H9 (cell line): ENCODE results near the gene C10orf71. TPM values are rescaled to one million over a fixed set of nuclear protein-coding genes. Genes with fewer than 3 reads are reported as not detected.

Source experiments
- DNase-seq: peaks from one replicate; pipeline ENCODE4 v3.0.0-alpha.2; 2017
- H2AFZ ChIP-seq: one replicate; pipeline ENCODE4 v1.6.1; 2013; ENCODE audit warnings: mild to moderate bottlenecking, low read length, control low read depth, moderate library complexity
- H2AK5ac ChIP-seq: 2 replicates; pipeline ENCODE4 v1.6.1; 2013; ENCODE audit warnings: low read length, control low read depth, mixed read lengths; ENCODE audit not compliant: insufficient read length
- H2BK120ac ChIP-seq: one replicate; pipeline ENCODE4 v1.6.1; 2013; ENCODE audit warnings: low read depth, mild to moderate bottlenecking, low read length, control low read depth, inconsistent platforms; ENCODE audit not compliant: poor library complexity, severe bottlenecking
- H2BK12ac ChIP-seq: 2 replicates; pipeline ENCODE4 v1.6.1; 2013; ENCODE audit warnings: low read length, control low read depth, mixed read lengths, low read depth; ENCODE audit not compliant: insufficient read length
- H2BK15ac ChIP-seq: 2 replicates; pipeline ENCODE4 v1.6.1; 2013; ENCODE audit warnings: low read depth, low read length, control low read depth
- H2BK20ac ChIP-seq: one replicate; pipeline ENCODE4 v1.6.1; 2013; ENCODE audit warnings: low read depth, mild to moderate bottlenecking, low read length, control low read depth, inconsistent platforms; ENCODE audit not compliant: poor library complexity, severe bottlenecking
- H2BK5ac ChIP-seq: 2 replicates; pipeline ENCODE4 v1.6.1; 2013; ENCODE audit warnings: low read length, control low read depth, mixed read lengths; ENCODE audit not compliant: insufficient read length
- H3K14ac ChIP-seq: 2 replicates; pipeline ENCODE4 v1.6.1; 2013; ENCODE audit warnings: low read length, control low read depth; ENCODE audit not compliant: insufficient read depth
- H3K18ac ChIP-seq: 2 replicates; pipeline ENCODE4 v1.6.1; 2013; ENCODE audit warnings: low read depth, mild to moderate bottlenecking, mixed read lengths, low read length, control low read depth; ENCODE audit not compliant: insufficient read length
- H3K23ac ChIP-seq: 2 replicates; pipeline ENCODE4 v1.6.1; 2013; ENCODE audit warnings: low read length, control low read depth, mixed read lengths, low read depth; ENCODE audit not compliant: insufficient read length
- H3K23me2 ChIP-seq: 2 replicates; pipeline ENCODE4 v1.6.1; 2013; ENCODE audit warnings: low read depth, mild to moderate bottlenecking, mixed read lengths, low read length, control low read depth; ENCODE audit not compliant: insufficient read length, poor library complexity, severe bottlenecking
- H3K27ac ChIP-seq: 2 replicates; pipeline ENCODE4 v1.5.1; 2013; ENCODE audit warnings: low read length, control low read depth, mixed read lengths, low read depth; ENCODE audit not compliant: insufficient read length
- H3K27me3 ChIP-seq: 2 replicates; pipeline ENCODE4 v1.6.1; 2013; ENCODE audit warnings: low read length, control low read depth, inconsistent platforms; ENCODE audit not compliant: insufficient read depth
- H3K4ac ChIP-seq: 2 replicates; pipeline ENCODE4 v1.6.1; 2013; ENCODE audit warnings: low read depth, mild to moderate bottlenecking, control low read depth, inconsistent platforms, low read length, moderate library complexity
- H3K4me1 ChIP-seq: 2 replicates; pipeline ENCODE4 v1.6.1; 2013; ENCODE audit warnings: low read length, control low read depth, inconsistent platforms; ENCODE audit not compliant: insufficient read depth
- H3K4me2 ChIP-seq: 2 replicates; pipeline ENCODE4 v1.6.1; 2013; ENCODE audit warnings: low read length, control low read depth, mixed read lengths; ENCODE audit not compliant: insufficient read length, insufficient read depth
- H3K56ac ChIP-seq: 2 replicates; pipeline ENCODE4 v1.6.1; 2013; ENCODE audit warnings: low read depth, mild to moderate bottlenecking, mixed read lengths, low read length, control low read depth; ENCODE audit not compliant: insufficient read length
- H3K79me1 ChIP-seq: 2 replicates; pipeline ENCODE4 v1.6.1; 2013; ENCODE audit warnings: low read depth, mild to moderate bottlenecking, moderate library complexity, low read length, control low read depth, inconsistent platforms; ENCODE audit not compliant: insufficient read depth, poor library complexity, severe bottlenecking
- H3K79me2 ChIP-seq: 2 replicates; pipeline ENCODE4 v1.6.1; 2013; ENCODE audit warnings: low read length, control low read depth, inconsistent platforms; ENCODE audit not compliant: insufficient read depth
- H3K9ac ChIP-seq: 2 replicates; pipeline ENCODE4 v1.6.1; 2013; ENCODE audit warnings: low read length, control low read depth, mixed read lengths; ENCODE audit not compliant: insufficient read length; ENCODE audit errors: extremely low read depth
- H3K9me3 ChIP-seq: one replicate; pipeline ENCODE4 v1.6.1; 2013; ENCODE audit warnings: low read depth, low read length, inconsistent platforms; ENCODE audit not compliant: control insufficient read depth
- H3T11ph ChIP-seq: one replicate; pipeline ENCODE4 v1.6.1; 2013; ENCODE audit warnings: mild to moderate bottlenecking, low read length, control low read depth, inconsistent platforms
- H4K20me1 ChIP-seq: one replicate; pipeline ENCODE4 v1.6.1; 2013; ENCODE audit not compliant: control insufficient read depth, insufficient read length, insufficient read depth
- H4K5ac ChIP-seq: 2 replicates; pipeline ENCODE4 v1.6.1; 2013; ENCODE audit warnings: low read depth, mild to moderate bottlenecking, mixed read lengths, low read length, control low read depth; ENCODE audit not compliant: insufficient read length
- H4K8ac ChIP-seq: replicated peaks from 2 replicates; pipeline ENCODE4 v1.6.1; 2013; ENCODE audit warnings: low read length, control low read depth, mixed read lengths, low read depth; ENCODE audit not compliant: insufficient read length
- H4K91ac ChIP-seq: 2 replicates; pipeline ENCODE4 v1.6.1; 2013; ENCODE audit warnings: low read depth, mild to moderate bottlenecking, moderate library complexity, mixed read lengths, low read length, control low read depth; ENCODE audit not compliant: insufficient read length
- H3K27ac Mint-ChIP-seq, 3 experiments: 2 replicates in 2 of 3; 3 replicates in 1 of 3; pipeline ENCODE4 v1.8.0; 2020 to 2021; ENCODE audit warnings: mixed read lengths in 3 of 3, mild to moderate bottlenecking in 1 of 3, moderate library complexity in 1 of 3
- H3K27me3 Mint-ChIP-seq: 2 replicates; pipeline ENCODE4 v1.8.0; 2021; ENCODE audit warnings: low read depth, mild to moderate bottlenecking, moderate library complexity, mixed read lengths
- H3K36me3 Mint-ChIP-seq, 3 experiments: 2 replicates in 2 of 3; 3 replicates in 1 of 3; pipeline ENCODE4 v1.8.0; 2020 to 2021; ENCODE audit warnings: low read depth in 3 of 3, mixed read lengths in 3 of 3; ENCODE audit not compliant: insufficient read depth in 1 of 3
- H3K4me1 Mint-ChIP-seq, 2 experiments: 2 replicates each; pipeline ENCODE4 v1.8.0; 2020; ENCODE audit warnings: mixed read lengths in 2 of 2
- H3K4me3 Mint-ChIP-seq, 2 experiments: 2 replicates in 1 of 2; 3 replicates in 1 of 2; pipeline ENCODE4 v1.8.0; 2020 to 2021; ENCODE audit warnings: mild to moderate bottlenecking in 2 of 2, mixed read lengths in 2 of 2, moderate library complexity in 1 of 2
- H3K9me3 Mint-ChIP-seq, 2 experiments: 2 replicates in 1 of 2; 3 replicates in 1 of 2; pipeline ENCODE4 v1.8.0; 2020; ENCODE audit warnings: mild to moderate bottlenecking in 2 of 2, mixed read lengths in 2 of 2, moderate library complexity in 1 of 2
- CTCF ChIP-seq: fragments of 200-600 bp; sonication (generic); conservative IDR thresholded peaks from 3 replicates; pipeline ENCODE4 v1.8.0; 2021; ENCODE audit warnings: antibody characterized with exemption, mild to moderate bottlenecking
- WGBS: extraction: QIAGEN DNeasy Blood & Tissue Kit; methylation state at CpG from one replicate; pipeline ENCODE4 v1.1.7; 2013; ENCODE audit warnings: missing lambda C conversion rate, low lambda C conversion rate, mixed read lengths; ENCODE audit not compliant: insufficient read length; ENCODE audit errors: extremely low coverage; 5-methylcytosine and 5-hydroxymethylcytosine counted together
- total RNA-seq: library from RNA; stranded (reverse); gene quantifications from 2 replicates; pipeline ENCODE4 v1.2.1, GENCODE V29; 2021

C10orf71 gene
- total RNA-seq, 1 experiment from 2014 or later, result not detected

- Histone ChIP-seq H2BK12ac (no peak overlapping the region), H3K9me3 (no peaks in the 10 kb centered on the region), H3K4me1 (no peaks in the 10 kb centered on the region), H3K56ac (no peak overlapping the region), H3T11ph (no peak overlapping the region), H2BK15ac (no peak overlapping the region), H3K9ac (no peak overlapping the region), H2BK20ac (no peak overlapping the region), H3K27ac (no peak overlapping the region), H3K27me3 (no peaks in the 10 kb centered on the region), H3K79me2 (no peaks in the 10 kb centered on the region), H2BK120ac (no peak overlapping the region), H4K91ac (no peak overlapping the region), H4K8ac (no peak overlapping the region), H3K23ac (no peak overlapping the region), H4K20me1 (no peaks in the 10 kb centered on the region), H2AFZ (no peak overlapping the region), H3K79me1 (no peaks in the 10 kb centered on the region), H3K23me2 (no peaks in the 10 kb centered on the region), H4K5ac (no peak overlapping the region), H3K4me2 (no peak overlapping the region), H2BK5ac (no peak overlapping the region), H3K18ac (no peak overlapping the region), H2AK5ac (no peak overlapping the region), H3K14ac (no peak overlapping the region), H3K4ac (no peak overlapping the region)
- Mint-ChIP-seq H3K4me3 (no peak overlapping the region), H3K4me1 (no peaks in the 10 kb centered on the region; a peak in 1 of 4 replicates), H3K27ac (no peak overlapping the region), H3K9me3 (no peaks in the 10 kb centered on the region; a peak in 2 of 5 replicates), H3K27me3 (peaks cover 12% of the 10 kb centered on the region), H3K36me3 (no peaks in the 10 kb centered on the region; a peak in 1 of 7 replicates)
- no peak for DNase-seq
- TF ChIP-seq CTCF, result no peak
- WGBS, result no CpG with 5 or more reads among the region's 1 CpG
These were observed 25.9 kb upstream of the C10orf71 start for GRCh38 chr10:49273082-49273465.
